K562 (cell line): Measurements from ENCODE around the gene ZNF501. TPM values are rescaled to one million over a fixed set of nuclear protein-coding genes. Genes with fewer than 3 reads are reported as not detected.

Experiments
- BCL6 ChIP-seq: fragments of 250-450 bp; sonication (Bioruptor Pico); IDR thresholded peaks from 2 replicates; pipeline ENCODE4 v1.4.0; 2020
- CREB1 ChIP-seq, 2 experiments: sonication (generic) in 1 of 2; formaldehyde crosslinking in 1 of 2; IDR thresholded peaks; 2 replicates each; pipeline versions ENCODE4 v1.6.1 to v1.8.0; 2012 to 2022; ENCODE audit warnings: inconsistent platforms in 1 of 2, mild to moderate bottlenecking in 1 of 2, missing genetic modification reagents in 1 of 2, moderate library complexity in 1 of 2
- ETV5 ChIP-seq: sonication (generic); formaldehyde crosslinking; IDR thresholded peaks from 2 replicates; pipeline ENCODE4 v1.4.0; 2020; ENCODE audit warnings: low read depth, mild to moderate bottlenecking, missing genetic modification reagents
- NFRKB ChIP-seq: fragments of 450-650 bp; IDR thresholded peaks from 2 replicates; pipeline ENCODE4 v1.6.1; 2016; ENCODE audit warnings: low read depth
- RNF2 ChIP-seq: sonication (generic); IDR thresholded peaks from 2 replicates; pipeline ENCODE4 v1.6.1; 2016
- SMAD1 ChIP-seq: fragments of 150-350 bp; IDR thresholded peaks from 2 replicates; pipeline ENCODE4 v1.6.1; 2014; ENCODE audit warnings: low read length, low read depth; ENCODE audit not compliant: partially characterized antibody
- SMAD2 ChIP-seq: fragments of 150-350 bp; IDR thresholded peaks from 2 replicates; pipeline ENCODE4 v1.6.1; 2014; ENCODE audit warnings: low read depth, mild to moderate bottlenecking, low read length
- ZNF197 ChIP-seq: fragments of 200-800 bp; sonication (Bioruptor generic); IDR thresholded peaks from 2 replicates; pipeline ENCODE4 v1.6.1; 2016; ENCODE audit warnings: low read depth, missing genetic modification characterization, missing compliant biosample characterization
- polyA plus RNA-seq, 8 experiments: library from polyadenylated mRNA; depleted of rRNA in 4 of 8; stranded (reverse) in 5 of 8; unstranded in 3 of 8; fragments of >200 nt; fragmentation: Nextera tagmentation in 2 of 8; fragmentation: Illumina TruSeq in 1 of 8; extraction: Ambion mirVana in 2 of 8; extraction: Trizol in 1 of 8; gene quantifications; 2 replicates each; pipeline versions ENCODE4 v1.2.1 to v1.2.3, GENCODE V29; 2011 to 2014; ENCODE audit warnings: inconsistent platforms in 1 of 8, missing spikeins in 1 of 8
- total RNA-seq, 7 experiments: library from RNA; depleted of rRNA in 6 of 7; stranded (reverse); fragments of >200 nt in 6 of 7; fragmentation: Illumina TruSeq in 2 of 7; extraction: Trizol in 2 of 7; gene quantifications; 2 replicates each; pipeline versions ENCODE4 v1.2.1 to v1.2.3, GENCODE V29; 2011 to 2021; ENCODE audit warnings: low replicate concordance in 1 of 7
- TF ChIP-seq, protein P1 (sequence below): sonication (generic); formaldehyde crosslinking; IDR thresholded peaks from 2 replicates; pipeline ENCODE4 v1.8.0; 2023; ENCODE audit warnings: missing genetic modification reagents, mild to moderate bottlenecking, borderline replicate concordance
- TF ChIP-seq, protein P2 (sequence below): sonication (generic); formaldehyde crosslinking; IDR thresholded peaks from 2 replicates; pipeline ENCODE4 v1.5.0; 2020; ENCODE audit warnings: missing genetic modification reagents
- TF ChIP-seq, protein P3 (sequence below): IDR thresholded peaks from 3 replicates; pipeline ENCODE4 v1.6.1; 2011; ENCODE audit warnings: borderline replicate concordance, mild to moderate bottlenecking; ENCODE audit not compliant: insufficient read length, insufficient read depth
- TF ChIP-seq, protein P4 (sequence below): fragments of 250-450 bp; sonication (Bioruptor Pico); IDR thresholded peaks from 2 replicates; pipeline ENCODE4 v1.6.1; 2021; ENCODE audit warnings: mild to moderate bottlenecking
- TF ChIP-seq, protein P5 (sequence below): sonication (generic); formaldehyde crosslinking; IDR thresholded peaks from 2 replicates; pipeline ENCODE4 v1.8.1; 2023; ENCODE audit warnings: missing genetic modification reagents, mild to moderate bottlenecking, borderline replicate concordance

The ZNF501 gene
- total and polyA plus RNA-seq, 9 of the 15 experiments (the other 6 are each of a cell fraction or from before 2014, with no cell fraction given) = 1.2 to 6.5 (median 3.7) TPM

DNA sequence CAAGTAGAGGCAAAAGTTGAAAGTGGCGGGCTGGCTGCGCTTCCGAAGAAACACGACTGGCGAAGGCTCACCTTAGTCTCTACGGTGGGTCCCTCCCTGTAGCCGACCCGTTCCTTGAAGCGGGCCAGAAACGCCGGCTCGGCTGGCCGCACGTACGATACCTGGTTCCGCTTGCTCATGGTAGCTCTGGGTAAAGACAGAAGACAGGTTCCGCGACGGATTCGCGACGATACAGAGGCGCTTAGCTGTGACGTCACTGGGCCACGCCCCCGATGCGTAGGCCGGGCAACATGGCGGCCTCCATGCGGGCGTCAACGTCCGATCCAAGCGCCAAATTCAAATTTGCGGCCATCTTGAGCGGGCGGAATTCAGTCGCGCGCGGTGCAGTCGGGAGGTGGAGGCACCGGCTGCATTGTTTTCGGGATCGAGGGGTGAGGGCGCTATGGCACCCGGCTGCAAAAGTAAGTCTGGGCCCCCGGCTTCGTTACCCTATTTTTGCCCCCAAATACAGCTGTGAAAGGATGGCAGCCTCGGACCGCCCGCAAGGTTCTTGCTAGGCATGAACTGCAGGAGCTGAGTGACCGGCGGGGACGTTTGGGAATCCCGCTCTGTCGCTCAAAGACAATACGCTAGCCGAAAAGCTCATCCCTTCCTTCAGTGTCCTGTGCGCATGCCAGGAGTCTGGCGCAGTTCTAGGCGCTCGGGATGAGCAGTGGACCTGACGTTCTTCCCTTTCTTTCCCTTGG is 32.2 kb downstream of the ZNF501 start, which contains the start of the genes KIAA1143 and KIF15 (continued):
- TF ChIP-seq, protein P1, sequence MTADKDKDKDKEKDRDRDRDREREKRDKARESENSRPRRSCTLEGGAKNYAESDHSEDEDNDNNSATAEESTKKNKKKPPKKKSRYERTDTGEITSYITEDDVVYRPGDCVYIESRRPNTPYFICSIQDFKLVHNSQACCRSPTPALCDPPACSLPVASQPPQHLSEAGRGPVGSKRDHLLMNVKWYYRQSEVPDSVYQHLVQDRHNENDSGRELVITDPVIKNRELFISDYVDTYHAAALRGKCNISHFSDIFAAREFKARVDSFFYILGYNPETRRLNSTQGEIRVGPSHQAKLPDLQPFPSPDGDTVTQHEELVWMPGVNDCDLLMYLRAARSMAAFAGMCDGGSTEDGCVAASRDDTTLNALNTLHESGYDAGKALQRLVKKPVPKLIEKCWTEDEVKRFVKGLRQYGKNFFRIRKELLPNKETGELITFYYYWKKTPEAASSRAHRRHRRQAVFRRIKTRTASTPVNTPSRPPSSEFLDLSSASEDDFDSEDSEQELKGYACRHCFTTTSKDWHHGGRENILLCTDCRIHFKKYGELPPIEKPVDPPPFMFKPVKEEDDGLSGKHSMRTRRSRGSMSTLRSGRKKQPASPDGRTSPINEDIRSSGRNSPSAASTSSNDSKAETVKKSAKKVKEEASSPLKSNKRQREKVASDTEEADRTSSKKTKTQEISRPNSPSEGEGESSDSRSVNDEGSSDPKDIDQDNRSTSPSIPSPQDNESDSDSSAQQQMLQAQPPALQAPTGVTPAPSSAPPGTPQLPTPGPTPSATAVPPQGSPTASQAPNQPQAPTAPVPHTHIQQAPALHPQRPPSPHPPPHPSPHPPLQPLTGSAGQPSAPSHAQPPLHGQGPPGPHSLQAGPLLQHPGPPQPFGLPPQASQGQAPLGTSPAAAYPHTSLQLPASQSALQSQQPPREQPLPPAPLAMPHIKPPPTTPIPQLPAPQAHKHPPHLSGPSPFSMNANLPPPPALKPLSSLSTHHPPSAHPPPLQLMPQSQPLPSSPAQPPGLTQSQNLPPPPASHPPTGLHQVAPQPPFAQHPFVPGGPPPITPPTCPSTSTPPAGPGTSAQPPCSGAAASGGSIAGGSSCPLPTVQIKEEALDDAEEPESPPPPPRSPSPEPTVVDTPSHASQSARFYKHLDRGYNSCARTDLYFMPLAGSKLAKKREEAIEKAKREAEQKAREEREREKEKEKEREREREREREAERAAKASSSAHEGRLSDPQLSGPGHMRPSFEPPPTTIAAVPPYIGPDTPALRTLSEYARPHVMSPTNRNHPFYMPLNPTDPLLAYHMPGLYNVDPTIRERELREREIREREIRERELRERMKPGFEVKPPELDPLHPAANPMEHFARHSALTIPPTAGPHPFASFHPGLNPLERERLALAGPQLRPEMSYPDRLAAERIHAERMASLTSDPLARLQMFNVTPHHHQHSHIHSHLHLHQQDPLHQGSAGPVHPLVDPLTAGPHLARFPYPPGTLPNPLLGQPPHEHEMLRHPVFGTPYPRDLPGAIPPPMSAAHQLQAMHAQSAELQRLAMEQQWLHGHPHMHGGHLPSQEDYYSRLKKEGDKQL (CRISPR knock-in tag) = peak; percentile 89
- TF ChIP-seq ETV5 (CRISPR knock-in tag) (peak; percentile 51; the same call in 1 of the 2 replicates), ZNF197 (CRISPR knock-in tag) (peak; percentile 81), BCL6 (no peak), NFRKB (peak; percentile 94), CREB1 (IDR thresholded peaks at IDR 0.05) (peak; percentile 98), CREB1 (CRISPR knock-in tag; IDR thresholded peaks at IDR 0.05) (peak; percentile 99), SMAD1 (peak; percentile 24), RNF2 (peak; percentile 81), SMAD2 (no peak)
- TF ChIP-seq, protein P2, sequence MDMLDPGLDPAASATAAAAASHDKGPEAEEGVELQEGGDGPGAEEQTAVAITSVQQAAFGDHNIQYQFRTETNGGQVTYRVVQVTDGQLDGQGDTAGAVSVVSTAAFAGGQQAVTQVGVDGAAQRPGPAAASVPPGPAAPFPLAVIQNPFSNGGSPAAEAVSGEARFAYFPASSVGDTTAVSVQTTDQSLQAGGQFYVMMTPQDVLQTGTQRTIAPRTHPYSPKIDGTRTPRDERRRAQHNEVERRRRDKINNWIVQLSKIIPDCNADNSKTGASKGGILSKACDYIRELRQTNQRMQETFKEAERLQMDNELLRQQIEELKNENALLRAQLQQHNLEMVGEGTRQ (CRISPR knock-in tag) = 0 out of 2 replicates have a peak, but pooled peaks have one; percentile 10
- TF ChIP-seq, protein P3, sequence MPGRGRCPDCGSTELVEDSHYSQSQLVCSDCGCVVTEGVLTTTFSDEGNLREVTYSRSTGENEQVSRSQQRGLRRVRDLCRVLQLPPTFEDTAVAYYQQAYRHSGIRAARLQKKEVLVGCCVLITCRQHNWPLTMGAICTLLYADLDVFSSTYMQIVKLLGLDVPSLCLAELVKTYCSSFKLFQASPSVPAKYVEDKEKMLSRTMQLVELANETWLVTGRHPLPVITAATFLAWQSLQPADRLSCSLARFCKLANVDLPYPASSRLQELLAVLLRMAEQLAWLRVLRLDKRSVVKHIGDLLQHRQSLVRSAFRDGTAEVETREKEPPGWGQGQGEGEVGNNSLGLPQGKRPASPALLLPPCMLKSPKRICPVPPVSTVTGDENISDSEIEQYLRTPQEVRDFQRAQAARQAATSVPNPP = no peak
- TF ChIP-seq, protein P4, sequence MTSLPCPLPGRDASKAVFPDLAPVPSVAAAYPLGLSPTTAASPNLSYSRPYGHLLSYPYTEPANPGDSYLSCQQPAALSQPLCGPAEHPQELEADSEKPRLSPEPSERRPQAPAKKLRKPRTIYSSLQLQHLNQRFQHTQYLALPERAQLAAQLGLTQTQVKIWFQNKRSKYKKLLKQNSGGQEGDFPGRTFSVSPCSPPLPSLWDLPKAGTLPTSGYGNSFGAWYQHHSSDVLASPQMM = no peak
- TF ChIP-seq, protein P5, sequence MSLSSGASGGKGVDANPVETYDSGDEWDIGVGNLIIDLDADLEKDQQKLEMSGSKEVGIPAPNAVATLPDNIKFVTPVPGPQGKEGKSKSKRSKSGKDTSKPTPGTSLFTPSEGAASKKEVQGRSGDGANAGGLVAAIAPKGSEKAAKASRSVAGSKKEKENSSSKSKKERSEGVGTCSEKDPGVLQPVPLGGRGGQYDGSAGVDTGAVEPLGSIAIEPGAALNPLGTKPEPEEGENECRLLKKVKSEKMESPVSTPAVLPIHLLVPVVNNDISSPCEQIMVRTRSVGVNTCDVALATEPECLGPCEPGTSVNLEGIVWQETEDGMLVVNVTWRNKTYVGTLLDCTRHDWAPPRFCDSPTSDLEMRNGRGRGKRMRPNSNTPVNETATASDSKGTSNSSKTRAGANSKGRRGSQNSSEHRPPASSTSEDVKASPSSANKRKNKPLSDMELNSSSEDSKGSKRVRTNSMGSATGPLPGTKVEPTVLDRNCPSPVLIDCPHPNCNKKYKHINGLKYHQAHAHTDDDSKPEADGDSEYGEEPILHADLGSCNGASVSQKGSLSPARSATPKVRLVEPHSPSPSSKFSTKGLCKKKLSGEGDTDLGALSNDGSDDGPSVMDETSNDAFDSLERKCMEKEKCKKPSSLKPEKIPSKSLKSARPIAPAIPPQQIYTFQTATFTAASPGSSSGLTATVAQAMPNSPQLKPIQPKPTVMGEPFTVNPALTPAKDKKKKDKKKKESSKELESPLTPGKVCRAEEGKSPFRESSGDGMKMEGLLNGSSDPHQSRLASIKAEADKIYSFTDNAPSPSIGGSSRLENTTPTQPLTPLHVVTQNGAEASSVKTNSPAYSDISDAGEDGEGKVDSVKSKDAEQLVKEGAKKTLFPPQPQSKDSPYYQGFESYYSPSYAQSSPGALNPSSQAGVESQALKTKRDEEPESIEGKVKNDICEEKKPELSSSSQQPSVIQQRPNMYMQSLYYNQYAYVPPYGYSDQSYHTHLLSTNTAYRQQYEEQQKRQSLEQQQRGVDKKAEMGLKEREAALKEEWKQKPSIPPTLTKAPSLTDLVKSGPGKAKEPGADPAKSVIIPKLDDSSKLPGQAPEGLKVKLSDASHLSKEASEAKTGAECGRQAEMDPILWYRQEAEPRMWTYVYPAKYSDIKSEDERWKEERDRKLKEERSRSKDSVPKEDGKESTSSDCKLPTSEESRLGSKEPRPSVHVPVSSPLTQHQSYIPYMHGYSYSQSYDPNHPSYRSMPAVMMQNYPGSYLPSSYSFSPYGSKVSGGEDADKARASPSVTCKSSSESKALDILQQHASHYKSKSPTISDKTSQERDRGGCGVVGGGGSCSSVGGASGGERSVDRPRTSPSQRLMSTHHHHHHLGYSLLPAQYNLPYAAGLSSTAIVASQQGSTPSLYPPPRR (CRISPR knock-in tag) = peak; percentile 84
